HepG2 (cell line): ENCODE measurements around the gene PAPOLB.

ENCODE experiments used
- AGO2 ChIP-seq: fragments of 200-400 bp; formaldehyde crosslinking; optimal IDR thresholded peaks from 2 replicates; pipeline ENCODE3; 2017; ENCODE audit warnings: mild to moderate bottlenecking, low read depth, low read length, moderate library complexity
- ARHGAP35 ChIP-seq: sonication (generic); formaldehyde crosslinking; IDR thresholded peaks from 2 replicates; pipeline ENCODE4 v1.9.0; 2022; ENCODE audit warnings: mild to moderate bottlenecking, inconsistent platforms, moderate library complexity, missing genetic modification reagents, borderline replicate concordance
- FOXP1 ChIP-seq, 2 experiments: fragments of 450-650 bp in 1 of 2; IDR thresholded peaks; 2 replicates each; pipeline ENCODE4 v1.6.1; 2017 to 2018; ENCODE audit warnings: antibody characterized with exemption in 1 of 2
- JUND ChIP-seq: sonication (generic); formaldehyde crosslinking; IDR thresholded peaks from 2 replicates; pipeline ENCODE4 v1.8.0; 2022; ENCODE audit warnings: mild to moderate bottlenecking, missing genetic modification reagents
- NFYB ChIP-seq: sonication (generic); formaldehyde crosslinking; IDR thresholded peaks from 2 replicates; pipeline ENCODE4 v1.4.0; 2020; ENCODE audit warnings: missing genetic modification reagents
- POLR2A ChIP-seq, 2 experiments: IDR thresholded peaks; 2 replicates each; pipeline ENCODE4 v1.6.1; 2011; ENCODE audit warnings: low read depth in 2 of 2, low read length in 2 of 2, mild to moderate bottlenecking in 1 of 2, moderate library complexity in 1 of 2; ENCODE audit not compliant: insufficient read depth in 1 of 2
- RERE ChIP-seq: IDR thresholded peaks from 2 replicates; pipeline ENCODE4 v1.6.1; 2016; ENCODE audit warnings: low read depth, missing genetic modification reagents, missing compliant biosample characterization
- RFX5 ChIP-seq: IDR thresholded peaks from 2 replicates; pipeline ENCODE4 v1.6.1; 2011; ENCODE audit warnings: low read depth, low read length, improper control_type of control experiment
- TCF7L2 ChIP-seq: IDR thresholded peaks from 2 replicates; pipeline ENCODE4 v1.6.1; 2011; ENCODE audit warnings: mild to moderate bottlenecking, low read depth, low read length, moderate library complexity
- ZNF749 ChIP-seq: sonication (generic); formaldehyde crosslinking; IDR thresholded peaks from 2 replicates; pipeline ENCODE4 v1.8.0; 2022; ENCODE audit warnings: mild to moderate bottlenecking, missing genetic modification reagents, moderate library complexity, borderline replicate concordance
- TF ChIP-seq, protein P1 (sequence below): sonication (generic); formaldehyde crosslinking; IDR thresholded peaks from 2 replicates; pipeline ENCODE4 v1.8.1; 2023; ENCODE audit warnings: missing genetic modification reagents, inconsistent platforms, borderline replicate concordance
- TF ChIP-seq, protein P2 (sequence below): sonication (generic); formaldehyde crosslinking; IDR thresholded peaks from 2 replicates; pipeline ENCODE4 v1.5.0; 2020; ENCODE audit warnings: mild to moderate bottlenecking, missing genetic modification reagents, moderate library complexity

DNA sequence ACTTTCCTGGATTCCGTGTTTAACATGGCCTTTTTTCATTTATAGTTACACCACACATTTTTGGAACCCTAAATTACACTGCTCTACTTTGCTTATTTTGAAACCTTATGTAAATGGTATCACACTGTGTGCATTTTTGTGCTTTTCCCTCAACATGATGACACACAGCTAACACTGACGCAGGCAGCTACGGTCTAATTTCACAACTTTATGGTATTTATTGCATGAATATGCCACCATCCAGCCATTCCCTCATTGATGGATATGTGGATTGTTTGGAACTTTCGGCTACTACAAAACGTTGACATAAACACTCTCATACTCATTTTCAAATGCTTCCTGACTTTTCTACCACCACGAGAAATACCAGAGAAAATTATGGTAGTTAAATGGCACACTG, 6.9 kb downstream of the PAPOLB start:
- TF ChIP-seq ARHGAP35 (CRISPR knock-in tag): no peak
- no peak for TF ChIP-seq JUND (CRISPR knock-in tag)
- TF ChIP-seq, protein P1, sequence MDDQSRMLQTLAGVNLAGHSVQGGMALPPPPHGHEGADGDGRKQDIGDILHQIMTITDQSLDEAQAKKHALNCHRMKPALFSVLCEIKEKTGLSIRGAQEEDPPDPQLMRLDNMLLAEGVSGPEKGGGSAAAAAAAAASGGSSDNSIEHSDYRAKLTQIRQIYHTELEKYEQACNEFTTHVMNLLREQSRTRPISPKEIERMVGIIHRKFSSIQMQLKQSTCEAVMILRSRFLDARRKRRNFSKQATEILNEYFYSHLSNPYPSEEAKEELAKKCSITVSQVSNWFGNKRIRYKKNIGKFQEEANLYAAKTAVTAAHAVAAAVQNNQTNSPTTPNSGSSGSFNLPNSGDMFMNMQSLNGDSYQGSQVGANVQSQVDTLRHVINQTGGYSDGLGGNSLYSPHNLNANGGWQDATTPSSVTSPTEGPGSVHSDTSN (CRISPR knock-in tag): no peak
- no peak for TF ChIP-seq NFYB
- TF ChIP-seq RFX5: no peak
- no peak for TF ChIP-seq POLR2A (IDR thresholded peaks at IDR 0.05; ENCODE audit: insufficient read depth in 1 of 2, low read depth in 2 of 2, low read length in 2 of 2)
- no peak for TF ChIP-seq FOXP1 (IDR thresholded peaks at IDR 0.05)
- TF ChIP-seq FOXP1 (CRISPR knock-in tag; IDR thresholded peaks at IDR 0.05): no peak
- no peak for TF ChIP-seq TCF7L2
- TF ChIP-seq RERE: no peak
- TF ChIP-seq AGO2: no peak
- TF ChIP-seq, protein P2, sequence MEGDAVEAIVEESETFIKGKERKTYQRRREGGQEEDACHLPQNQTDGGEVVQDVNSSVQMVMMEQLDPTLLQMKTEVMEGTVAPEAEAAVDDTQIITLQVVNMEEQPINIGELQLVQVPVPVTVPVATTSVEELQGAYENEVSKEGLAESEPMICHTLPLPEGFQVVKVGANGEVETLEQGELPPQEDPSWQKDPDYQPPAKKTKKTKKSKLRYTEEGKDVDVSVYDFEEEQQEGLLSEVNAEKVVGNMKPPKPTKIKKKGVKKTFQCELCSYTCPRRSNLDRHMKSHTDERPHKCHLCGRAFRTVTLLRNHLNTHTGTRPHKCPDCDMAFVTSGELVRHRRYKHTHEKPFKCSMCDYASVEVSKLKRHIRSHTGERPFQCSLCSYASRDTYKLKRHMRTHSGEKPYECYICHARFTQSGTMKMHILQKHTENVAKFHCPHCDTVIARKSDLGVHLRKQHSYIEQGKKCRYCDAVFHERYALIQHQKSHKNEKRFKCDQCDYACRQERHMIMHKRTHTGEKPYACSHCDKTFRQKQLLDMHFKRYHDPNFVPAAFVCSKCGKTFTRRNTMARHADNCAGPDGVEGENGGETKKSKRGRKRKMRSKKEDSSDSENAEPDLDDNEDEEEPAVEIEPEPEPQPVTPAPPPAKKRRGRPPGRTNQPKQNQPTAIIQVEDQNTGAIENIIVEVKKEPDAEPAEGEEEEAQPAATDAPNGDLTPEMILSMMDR: no peak
- TF ChIP-seq ZNF749 (CRISPR knock-in tag): no peak
